DOHH2 (cell line): ENCODE measurements around the gene PDE4D.
A peak's percentile ranks its signal among the peaks of the same experiment; 100 is the strongest.

Source experiments
- H3F3A ChIP-seq: fragments of 200-600 bp; sonication (generic), shearing (Covaris generic); 2 replicates; pipeline ENCODE4 v1.6.0; 2016; ENCODE audit warnings: antibody characterized with exemption, mild to moderate bottlenecking; ENCODE audit not compliant: control insufficient read depth, insufficient read depth
- H3K27ac ChIP-seq: fragments of 200-600 bp; sonication (generic); 2 replicates; pipeline ENCODE4 v1.5.1; 2014; ENCODE audit warnings: low read depth, mild to moderate bottlenecking, low read length, moderate library complexity
- H3K27me3 ChIP-seq: fragments of 200-600 bp; sonication (generic); 2 replicates; pipeline ENCODE4 v1.6.1; 2014; ENCODE audit warnings: mild to moderate bottlenecking, low read length, mixed read lengths; ENCODE audit not compliant: control insufficient read depth
- H3K36me3 ChIP-seq: fragments of 200-600 bp; sonication (generic); 2 replicates; pipeline ENCODE4 v1.6.1; 2014; ENCODE audit warnings: mild to moderate bottlenecking, low read length, moderate library complexity, mixed read lengths; ENCODE audit not compliant: control insufficient read depth
- H3K4me1 ChIP-seq: fragments of 200-600 bp; sonication (generic); 2 replicates; pipeline ENCODE4 v1.6.1; 2014; ENCODE audit warnings: mild to moderate bottlenecking, low read length, mixed read lengths; ENCODE audit not compliant: control insufficient read depth
- H3K4me2 ChIP-seq: fragments of 200-600 bp; sonication (generic); 2 replicates; pipeline ENCODE4 v1.6.0; 2014; ENCODE audit warnings: mild to moderate bottlenecking, low read length, moderate library complexity
- H3K4me3 ChIP-seq: fragments of 200-600 bp; sonication (generic); 2 replicates; pipeline ENCODE4 v1.5.1; 2014; ENCODE audit warnings: mild to moderate bottlenecking, low read length, mixed read lengths
- H3K79me2 ChIP-seq: fragments of 200-600 bp; sonication (generic); 2 replicates; pipeline ENCODE4 v1.6.1; 2014; ENCODE audit warnings: mild to moderate bottlenecking, low read length, mixed read lengths; ENCODE audit not compliant: control insufficient read depth
- H3K9me2 ChIP-seq: fragments of 200-600 bp; sonication (generic); replicated peaks from 2 replicates; pipeline ENCODE4 v1.6.1; 2014; ENCODE audit warnings: mild to moderate bottlenecking, low read length, mixed read lengths; ENCODE audit not compliant: control insufficient read depth
- H3K9me3 ChIP-seq: fragments of 200-600 bp; sonication (generic); 2 replicates; pipeline ENCODE4 v1.6.1; 2014; ENCODE audit warnings: antibody characterized with exemption, low read length, mixed read lengths; ENCODE audit not compliant: control insufficient read depth, insufficient read depth
- H4K20me1 ChIP-seq: fragments of 200-600 bp; sonication (generic); 2 replicates; pipeline ENCODE4 v1.6.0; 2014; ENCODE audit warnings: low read depth, mild to moderate bottlenecking, antibody characterized with exemption, low read length, moderate library complexity; ENCODE audit not compliant: control insufficient read depth, insufficient read depth
- CTCF ChIP-seq: fragments of 200-600 bp; sonication (generic); IDR thresholded peaks from one replicate; pipeline ENCODE4 v1.5.1; 2014; ENCODE audit warnings: antibody characterized with exemption, mild to moderate bottlenecking, low read depth, low read length; ENCODE audit not compliant: poor library complexity, severe bottlenecking
- EZH2phosphoT487 ChIP-seq: fragments of 200-600 bp; sonication (generic); IDR thresholded peaks from 2 replicates; pipeline ENCODE4 v1.6.1; 2017; ENCODE audit warnings: borderline replicate concordance, mild to moderate bottlenecking, antibody characterized with exemption, low read length, moderate library complexity, mixed read lengths

PDE4D gene

GRCh38 chr5:59790776-59791475, 102.6 kb downstream of the PDE4D start:
- no peaks in the 10 kb centered on the region for H3K79me2 ChIP-seq
- H3K4me2 ChIP-seq: peak overlapping the region; percentile 60

GRCh38 chr5:59790376-59790775, 103.2 kb downstream of the PDE4D start:
- TF ChIP-seq CTCF (no peak), EZH2phosphoT487 (no peak)
- Histone ChIP-seq H3K27me3 (no peaks in the 10 kb centered on the region), H3K4me2 (peak overlapping the region; percentile 60), H3K36me3 (no peaks in the 10 kb centered on the region), H3K9me2 (no peaks in the 10 kb centered on the region), H3K27ac (peak overlapping the region; percentile 36), H4K20me1 (no peaks in the 10 kb centered on the region), H3K79me2 (no peaks in the 10 kb centered on the region), H3K9me3 (no peaks in the 10 kb centered on the region), H3K4me3 (peak overlapping the region; percentile 52), H3K4me1 (peaks cover 30% of the 10 kb centered on the region), H3F3A (no peaks in the 10 kb centered on the region)

More at GRCh38 chr5:59790776-59791475, 102.6 kb downstream of the PDE4D start:
- Histone ChIP-seq H3K27ac (peak overlapping the region; percentile 36), H3K9me2 (no peaks in the 10 kb centered on the region), H3K9me3 (no peaks in the 10 kb centered on the region), H3F3A (no peaks in the 10 kb centered on the region), H3K4me1 (peaks cover 35% of the 10 kb centered on the region), H3K27me3 (no peaks in the 10 kb centered on the region), H4K20me1 (no peaks in the 10 kb centered on the region), H3K36me3 (no peaks in the 10 kb centered on the region), H3K4me3 (peak overlapping the region; percentile 52)
- TF ChIP-seq EZH2phosphoT487 (no peak), CTCF (no peak)

GRCh38 chr5:59789894-59790293, 103.6 kb downstream of the PDE4D start:
- peaks cover 25% of the 10 kb centered on the region for H3K4me1 ChIP-seq
- H3F3A ChIP-seq: no peaks in the 10 kb centered on the region
- no peaks in the 10 kb centered on the region for H4K20me1 ChIP-seq
- no peaks in the 10 kb centered on the region for H3K27me3 ChIP-seq
- TF ChIP-seq EZH2phosphoT487 (no peak), CTCF (no peak)
- no peaks in the 10 kb centered on the region for H3K79me2 ChIP-seq
- H3K4me2 ChIP-seq: peak overlapping the region; percentile 60
- H3K27ac ChIP-seq: peak overlapping the region; percentile 36; the same call in 1 of the 2 replicates
- H3K9me3 ChIP-seq: no peaks in the 10 kb centered on the region
- H3K9me2 ChIP-seq: no peaks in the 10 kb centered on the region
- H3K4me3 ChIP-seq: peak overlapping the region; percentile 52
- no peaks in the 10 kb centered on the region for H3K36me3 ChIP-seq
